Adrenal gland (tissue), 5 donors: Measurements from ENCODE around the gene SCN8A.

Experiments used
- CTCF ChIP-seq, 6 experiments: fragments of 450-650 bp in 4 of 6; fragments of 200-600 bp in 2 of 6; sonication (generic) in 1 of 6; IDR thresholded peaks; 1 replicate in 5 of 6; 2 replicates in 1 of 6; pipeline versions ENCODE4 v1.5.1 to v1.8.0; 2016 to 2021; ENCODE audit warnings: antibody characterized with exemption in 6 of 6, mild to moderate bottlenecking in 2 of 6, moderate library complexity in 1 of 6
- POLR2A ChIP-seq, 2 donors: fragments of 450-650 bp; IDR thresholded peaks; one replicate each; pipeline ENCODE4 v1.6.1; 2017; ENCODE audit warnings: antibody characterized with exemption in 2 of 2, mild to moderate bottlenecking in 2 of 2, moderate library complexity in 1 of 2
- donor health status: DM: no; HTN: no; CAD: no.

- TF ChIP-seq CTCF (IDR thresholded peaks at IDR 0.05) (no peak), POLR2A (IDR thresholded peaks at IDR 0.05) (no peak)
These were observed 43.4 kb upstream of the SCN8A start for GRCh38 chr12:51547606-51548005.
